ENCODE data around the gene GNG13. TPM values are rescaled to one million over a fixed set of nuclear protein-coding genes. Genes with fewer than 3 reads are reported as not detected.
A peak's percentile ranks its signal among the peaks of the same experiment; 100 is the strongest.

GNG13 gene
- total and polyA plus RNA-seq, 11 donors = not detected

DNA sequence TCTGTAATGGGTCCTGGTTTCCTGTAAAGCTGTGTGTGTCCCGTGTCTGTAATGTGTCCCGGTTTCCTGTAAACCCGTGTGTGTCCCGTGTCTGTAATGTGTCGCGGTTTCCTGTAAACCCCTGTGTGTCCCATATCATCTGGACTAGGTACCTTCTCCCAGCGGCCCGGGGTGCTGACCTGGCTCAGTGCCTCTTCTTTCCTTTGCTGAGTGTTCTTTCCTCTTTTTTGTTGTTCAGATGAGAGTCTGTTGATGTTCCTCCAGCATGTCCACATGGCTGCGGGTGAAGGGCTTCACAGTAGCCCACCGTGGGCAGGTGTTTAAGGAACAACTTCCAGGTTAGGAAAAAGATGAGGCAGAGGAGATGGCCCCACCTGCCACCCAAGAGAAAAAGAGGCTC is 46.6 kb upstream of the GNG13 start:
- Histone ChIP-seq H3K4me3 (no peak overlapping the region), H3K36me3 (no peaks in the 10 kb centered on the region), H3K27ac (no peak overlapping the region), H3K27me3 (peaks cover 0 to 10% (median 0%) of the 10 kb centered on the region in 9 donors), H3K4me1 (no peaks in the 10 kb centered on the region), H3K9me3 (peaks cover 0 to 3% (median 0%) of the 10 kb centered on the region in 12 donors)
- 89 to 99% (median 91%) methylated on average over 10 of the region's 10 CpGs for WGBS, 4 donors
- intact Hi-C loops (cut with DNase I) = no loop called here
- ATAC-seq = no peak
- no peak for TF ChIP-seq POLR2A (IDR thresholded peaks at IDR 0.05)
- TF ChIP-seq, protein P1, sequence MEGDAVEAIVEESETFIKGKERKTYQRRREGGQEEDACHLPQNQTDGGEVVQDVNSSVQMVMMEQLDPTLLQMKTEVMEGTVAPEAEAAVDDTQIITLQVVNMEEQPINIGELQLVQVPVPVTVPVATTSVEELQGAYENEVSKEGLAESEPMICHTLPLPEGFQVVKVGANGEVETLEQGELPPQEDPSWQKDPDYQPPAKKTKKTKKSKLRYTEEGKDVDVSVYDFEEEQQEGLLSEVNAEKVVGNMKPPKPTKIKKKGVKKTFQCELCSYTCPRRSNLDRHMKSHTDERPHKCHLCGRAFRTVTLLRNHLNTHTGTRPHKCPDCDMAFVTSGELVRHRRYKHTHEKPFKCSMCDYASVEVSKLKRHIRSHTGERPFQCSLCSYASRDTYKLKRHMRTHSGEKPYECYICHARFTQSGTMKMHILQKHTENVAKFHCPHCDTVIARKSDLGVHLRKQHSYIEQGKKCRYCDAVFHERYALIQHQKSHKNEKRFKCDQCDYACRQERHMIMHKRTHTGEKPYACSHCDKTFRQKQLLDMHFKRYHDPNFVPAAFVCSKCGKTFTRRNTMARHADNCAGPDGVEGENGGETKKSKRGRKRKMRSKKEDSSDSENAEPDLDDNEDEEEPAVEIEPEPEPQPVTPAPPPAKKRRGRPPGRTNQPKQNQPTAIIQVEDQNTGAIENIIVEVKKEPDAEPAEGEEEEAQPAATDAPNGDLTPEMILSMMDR (IDR thresholded peaks at IDR 0.05) = no peak
- peak in 1 of 5 donors; percentile 5 for DNase-seq

DNA sequence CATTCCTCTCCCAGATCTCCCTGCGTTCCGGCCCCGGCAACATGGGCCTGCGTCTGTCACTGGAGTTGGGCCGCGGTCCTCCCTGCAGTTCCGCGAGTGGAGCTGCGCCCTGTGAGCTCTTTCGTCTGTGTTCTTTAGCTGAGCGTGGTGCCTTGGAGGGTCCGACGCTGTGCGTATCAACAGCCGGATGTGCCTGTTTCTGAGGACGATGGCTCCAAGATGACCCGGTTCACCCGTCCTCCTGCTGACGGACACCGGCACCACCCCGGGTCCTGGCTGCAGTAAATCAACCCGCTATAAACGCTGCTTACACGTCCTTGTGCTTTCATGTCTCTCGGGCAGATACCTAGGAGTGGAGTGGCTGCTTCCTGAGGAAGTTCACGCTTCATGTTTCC is 44.8 kb upstream of the GNG13 start:
- ATAC-seq (no peak), DNase-seq (peak in 3 of 5 donors; percentile 9 to 44 (median 12))
- no peaks in the 10 kb centered on the region for H3K36me3 ChIP-seq
- H3K27me3 ChIP-seq = peaks cover 0 to 26% (median 0%) of the 10 kb centered on the region in 9 donors
- TF ChIP-seq POLR2A (IDR thresholded peaks at IDR 0.05) = no peak
- TF ChIP-seq, protein P1 (IDR thresholded peaks at IDR 0.05) = no peak
- intact Hi-C loops (cut with DNase I) = no loop called here
- H3K4me3 ChIP-seq = no peak overlapping the region
- no peaks in the 10 kb centered on the region for H3K4me1 ChIP-seq
- H3K27ac ChIP-seq = no peak overlapping the region
- H3K9me3 ChIP-seq = peaks cover 0 to 3% (median 0%) of the 10 kb centered on the region in 12 donors
- WGBS, 4 donors = 78 to 89% (median 80%) methylated on average over 26 of the region's 26 CpGs

DNA sequence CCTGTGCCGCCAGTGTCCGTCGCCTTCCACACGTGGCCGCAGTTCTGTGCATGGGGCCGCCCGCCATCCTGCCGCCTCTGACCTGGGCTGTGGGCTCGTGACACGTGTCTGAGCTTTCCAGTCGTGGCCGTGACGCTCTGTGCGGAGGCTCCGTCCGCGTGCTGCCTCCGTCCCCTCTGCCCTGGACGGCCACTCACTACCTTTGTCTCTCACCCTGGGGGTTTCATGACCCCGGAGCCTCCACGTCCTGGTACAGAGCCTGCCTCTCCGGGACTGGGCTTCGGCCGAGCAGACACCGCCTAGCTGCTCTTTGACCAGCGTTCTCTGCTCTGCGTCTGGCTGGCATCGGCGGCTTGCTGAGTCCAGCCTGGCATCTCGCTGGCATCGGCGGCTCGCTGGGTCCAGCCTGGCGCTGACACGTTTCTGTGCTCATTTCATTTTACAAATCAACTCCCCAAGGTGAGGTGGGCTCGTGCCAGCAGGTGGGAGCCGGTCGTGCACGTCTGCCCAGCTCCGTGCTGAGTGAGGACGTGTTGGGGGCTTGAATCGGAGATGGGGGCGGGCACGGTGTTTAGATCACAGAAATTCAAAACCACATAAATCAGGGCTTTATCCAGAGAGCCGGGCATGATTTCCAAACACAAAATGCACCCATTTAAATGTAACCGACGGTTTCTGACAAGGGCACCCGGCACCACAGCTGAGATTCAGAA is 44.3 kb upstream of the GNG13 start:
- H3K9me3 ChIP-seq = peaks cover 0 to 2% (median 0%) of the 10 kb centered on the region in 12 donors
- DNase-seq (peak in 1 of 5 donors; percentile 37), ATAC-seq (no peak)
- no peak overlapping the region for H3K27ac ChIP-seq
- no peak overlapping the region for H3K4me3 ChIP-seq
- peaks cover 0 to 31% (median 3%) of the 10 kb centered on the region in 9 donors for H3K27me3 ChIP-seq
- H3K36me3 ChIP-seq = no peaks in the 10 kb centered on the region
- no peaks in the 10 kb centered on the region for H3K4me1 ChIP-seq
- TF ChIP-seq POLR2A (IDR thresholded peaks at IDR 0.05) = no peak
- TF ChIP-seq, protein P1 (IDR thresholded peaks at IDR 0.05) = no peak
- intact Hi-C loops (cut with DNase I) = no loop called here
- WGBS, 4 donors = 90 to 93% (median 92%) methylated on average over 44 to 48 of the region's 48 CpGs

DNA sequence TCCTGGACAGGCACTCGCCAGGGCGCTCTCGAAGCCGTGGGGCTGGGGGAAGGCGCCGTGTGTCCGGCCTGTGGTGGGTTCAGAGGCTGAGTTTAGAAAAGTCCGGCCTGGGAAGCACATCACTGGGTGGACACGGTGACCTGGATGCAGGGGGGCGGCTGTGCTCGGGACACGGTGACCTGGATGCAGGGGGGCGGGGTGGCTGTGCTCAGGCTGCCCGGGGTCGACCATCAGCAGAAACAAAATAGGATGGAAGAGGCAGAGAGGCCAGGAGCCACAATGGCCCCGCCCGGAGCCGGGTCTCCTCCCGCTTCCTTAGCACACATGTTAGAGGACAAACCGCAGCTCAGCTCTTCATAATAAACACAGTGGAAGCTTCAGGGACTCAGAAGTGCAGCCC is 43.2 kb upstream of the GNG13 start:
- Histone ChIP-seq H3K9me3 (no peaks in the 10 kb centered on the region), H3K27ac (no peak overlapping the region), H3K36me3 (no peaks in the 10 kb centered on the region), H3K4me1 (no peaks in the 10 kb centered on the region), H3K27me3 (peaks cover 0 to 38% (median 4%) of the 10 kb centered on the region in 9 donors), H3K4me3 (no peak overlapping the region)
- DNase-seq (peak in 1 of 5 donors; percentile 42), ATAC-seq (no peak)
- 85 to 87% (median 86%) methylated on average over 20 of the region's 20 CpGs for WGBS, 4 donors
- TF ChIP-seq POLR2A (IDR thresholded peaks at IDR 0.05) = no peak
- TF ChIP-seq, protein P1 (IDR thresholded peaks at IDR 0.05) = no peak
- intact Hi-C loops (cut with DNase I) = no loop called here

All from heart left ventricle (tissue), 16 donors.